Adrenal gland (tissue), 12 donors: ENCODE results near the gene PLEKHD1. TPM values are rescaled to one million over a fixed set of nuclear protein-coding genes. Genes with fewer than 3 reads are reported as not detected.
A peak's percentile ranks its signal among the peaks of the same experiment; 100 is the strongest.
"Not testable (repeated sequence)": the region's sequence is repeated elsewhere in the genome, so short reads cannot be mapped to it uniquely, and the experiment has no call there.

Source experiments
- DNase-seq, 7 donors: peaks; one replicate each; pipeline ENCODE4 v3.0.0-alpha.2; 2019 to 2020
- H3K27ac ChIP-seq, 5 donors: fragments of 200-600 bp; sonication (generic) in 4 of 5; 1 replicate in 3 of 5; 2 replicates in 2 of 5; pipeline versions ENCODE4 v1.5.1 to v1.8.0; 2016 to 2020; ENCODE audit warnings: mild to moderate bottlenecking in 1 of 5
- H3K27me3 ChIP-seq: fragments of 200-600 bp; 2 replicates; pipeline ENCODE4 v1.8.0; 2021
- H3K36me3 ChIP-seq, 2 donors: fragments of 200-600 bp; replicated peaks in 1 of 2; 1 replicate in 1 of 2; 2 replicates in 1 of 2; pipeline versions ENCODE4 v1.5.1 to v1.8.0; 2018 to 2022
- H3K4me1 ChIP-seq, 2 donors: fragments of 200-600 bp; replicated peaks in 1 of 2; 1 replicate in 1 of 2; 2 replicates in 1 of 2; pipeline versions ENCODE4 v1.5.1 to v1.8.0; 2018 to 2021
- H3K4me3 ChIP-seq, 4 donors: fragments of 200-600 bp; sonication (generic) in 3 of 4; one replicate each; pipeline ENCODE4 v1.5.1; 2016 to 2018
- H3K9me3 ChIP-seq, 3 donors: fragments of 200-600 bp; sonication (generic) in 1 of 3; replicated peaks in 1 of 3; 1 replicate in 2 of 3; 2 replicates in 1 of 3; pipeline versions ENCODE4 v1.5.1 to v1.8.0; 2016 to 2021
- CTCF ChIP-seq, 6 experiments: fragments of 450-650 bp in 4 of 6; fragments of 200-600 bp in 2 of 6; sonication (generic) in 1 of 6; IDR thresholded peaks; 1 replicate in 5 of 6; 2 replicates in 1 of 6; pipeline versions ENCODE4 v1.5.1 to v1.8.0; 2016 to 2021; ENCODE audit warnings: antibody characterized with exemption in 6 of 6, mild to moderate bottlenecking in 2 of 6, moderate library complexity in 1 of 6
- POLR2A ChIP-seq, 2 donors: fragments of 450-650 bp; IDR thresholded peaks; one replicate each; pipeline ENCODE4 v1.6.1; 2017; ENCODE audit warnings: antibody characterized with exemption in 2 of 2, mild to moderate bottlenecking in 2 of 2, moderate library complexity in 1 of 2
- WGBS, 4 donors: extraction: QIAGEN DNeasy Blood & Tissue Kit in 2 of 4; methylation state at CpG; one replicate each; pipeline versions ENCODE4 v1.1.5 to v1.1.7; 2013 to 2017; 5-methylcytosine and 5-hydroxymethylcytosine counted together
- intact Hi-C, 2 donors: fragments of 100-400 bp; cut with DNase I; formaldehyde crosslinking; loops; one replicate each; pipeline versions ENCODE4 v1.14.1 to v1.15.0; 2022 to 2023
- polyA plus RNA-seq, 3 donors: library from polyadenylated mRNA; stranded (reverse); fragments of 200-250 nt in 2 of 3; fragments of 350-450 nt in 1 of 3; fragmentation: Illumina TruSeq in 1 of 3; extraction: RNeasy Lipid Tissue Mini Kit (QIAGEN cat#74804) in 1 of 3; gene quantifications; one replicate each; pipeline ENCODE4 v1.2.3, GENCODE V29; 2013 to 2014
- total RNA-seq, 9 donors: library from RNA; depleted of rRNA in 4 of 9; stranded (reverse); fragments of >200 nt in 4 of 9; fragments of 120-200 nt in 1 of 9; fragmentation: NEBNext Ultra II Directional in 1 of 9; extraction: Animal tissue kit (Norgen Biotek cat#: 25700) in 1 of 9; gene quantifications; one replicate each; pipeline versions ENCODE4 v1.1.0 to v1.2.4, GENCODE V29; 2013 to 2023
- donor health status: healthy with polysubstance abuse.
- donor health status: Bipolar disorder and iron deficiency.
- donor health status: DM: yes; HTN: yes; CAD: no.
- donor health status: DM: no; HTN: no; CAD: no.
- donor health status: DM: no; HTN: no; CAD: no.
- donor health status: DM: yes; HTN: yes; CAD: no.

The PLEKHD1 gene
- total and polyA plus RNA-seq, 12 donors: 0.04 to 0.25 (median 0.14) TPM; not detected in 3

GRCh38 chr14:69473946-69474345 lies 10.6 kb upstream of the PLEKHD1 start:
- H3K36me3 ChIP-seq: no peaks in the 10 kb centered on the region
- TF ChIP-seq CTCF (IDR thresholded peaks at IDR 0.05) (no peak), POLR2A (IDR thresholded peaks at IDR 0.05) (no peak)
- H3K27me3 ChIP-seq: no peaks in the 10 kb centered on the region
- H3K27ac ChIP-seq: no peak overlapping the region
- H3K4me1 ChIP-seq: no peaks in the 10 kb centered on the region
- DNase-seq: no peak
- H3K9me3 ChIP-seq: no peaks in the 10 kb centered on the region
- WGBS, 4 donors: 90 to 98% (median 95%) methylated on average over 3 of the region's 3 CpGs
- H3K4me3 ChIP-seq: no peak overlapping the region
- intact Hi-C loops: no loop called here

GRCh38 chr14:69475194-69475818 lies 9.2 kb upstream of the PLEKHD1 start:
- H3K4me3 ChIP-seq: no peak overlapping the region
- WGBS, 4 donors: 53 to 82% (median 79%) methylated on average over 5 to 8 of the region's 8 CpGs
- TF ChIP-seq POLR2A (IDR thresholded peaks at IDR 0.05) (no peak), CTCF (IDR thresholded peaks at IDR 0.05) (no peak)

GRCh38 chr14:69476824-69477450 lies 7.6 kb upstream of the PLEKHD1 start:
- peak in 1 of 6 experiments; percentile 10 for TF ChIP-seq CTCF (IDR thresholded peaks at IDR 0.05)
- 84 to 94% (median 94%) methylated on average over 5 of the region's 5 CpGs for WGBS, 4 donors
- H3K4me3 ChIP-seq, H3K27me3 ChIP-seq, H3K4me1 ChIP-seq, H3K9me3 ChIP-seq, DNase-seq, intact Hi-C loops, H3K27ac ChIP-seq, H3K36me3 ChIP-seq: not testable (repeated sequence)

More at GRCh38 chr14:69475194-69475818, 9.2 kb upstream of the PLEKHD1 start:
- DNase-seq: no peak
- no peaks in the 10 kb centered on the region for H3K9me3 ChIP-seq
- no peaks in the 10 kb centered on the region for H3K27me3 ChIP-seq
- H3K27ac ChIP-seq: no peak overlapping the region
- intact Hi-C loops: no loop called here
- no peaks in the 10 kb centered on the region for H3K4me1 ChIP-seq
- H3K36me3 ChIP-seq: no peaks in the 10 kb centered on the region

GRCh38 chr14:69478055-69478454 lies 6.5 kb upstream of the PLEKHD1 start:
- H3K9me3 ChIP-seq, H3K4me3 ChIP-seq, intact Hi-C loops, H3K27me3 ChIP-seq, H3K27ac ChIP-seq, H3K36me3 ChIP-seq, H3K4me1 ChIP-seq, DNase-seq: not testable (repeated sequence)
- 91 to 100% (median 97%) methylated on average over 2 of the region's 2 CpGs; no CpG with 5 or more reads in 1 of the 4 donors for WGBS, 4 donors

- 87 to 91% (median 89%) methylated on average over 5 of the region's 5 CpGs for WGBS, 4 donors
- intact Hi-C loops: no loop called here
- no peaks in the 10 kb centered on the region for H3K9me3 ChIP-seq
- H3K4me1 ChIP-seq: peaks cover 12 to 14% of the 10 kb centered on the region in 2 donors
- no peak overlapping the region for H3K27ac ChIP-seq
- DNase-seq: no peak
- H3K36me3 ChIP-seq: no peaks in the 10 kb centered on the region
- peaks cover 12% of the 10 kb centered on the region for H3K27me3 ChIP-seq
- no peak overlapping the region for H3K4me3 ChIP-seq
- TF ChIP-seq POLR2A (IDR thresholded peaks at IDR 0.05) (no peak), CTCF (IDR thresholded peaks at IDR 0.05) (no peak)
Observed at GRCh38 chr14:69479696-69480095, 4.8 kb upstream of the PLEKHD1 start.
